ENCODE results near the gene BROX. TPM values are rescaled to one million over a fixed set of nuclear protein-coding genes. Genes with fewer than 3 reads are reported as not detected.

Gene BROX
- total and polyA plus RNA-seq, 10 of the 15 experiments (the other 5 are each of a cell fraction or from before 2014, with no cell fraction given), result 5.8 to 42.0 (median 16.8) TPM

DNA sequence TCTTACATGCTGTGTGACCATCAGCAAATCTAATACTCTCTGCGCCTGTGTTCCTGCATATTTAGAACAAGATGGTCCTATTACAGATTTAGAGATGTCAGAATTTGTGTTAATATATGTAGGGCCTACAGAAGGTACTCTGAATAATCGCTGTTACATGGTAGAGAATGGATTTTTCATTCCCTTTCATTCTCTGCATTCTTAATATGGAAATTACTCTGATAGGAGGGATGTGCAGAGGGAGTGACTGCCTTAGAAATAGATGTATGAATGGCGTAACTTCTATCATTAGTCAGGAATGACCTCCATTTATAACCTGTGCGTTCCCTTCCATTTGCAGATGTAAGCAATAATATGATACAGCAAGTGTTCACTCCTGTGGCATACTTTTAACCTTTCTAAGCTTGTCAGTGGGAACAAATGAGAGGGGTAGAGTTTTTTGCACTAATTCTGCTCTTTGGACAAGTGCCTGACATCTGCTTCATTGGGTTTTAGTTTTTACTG is 48.9 kb upstream of the BROX start:
- no peak overlapping the region for H3K9ac ChIP-seq (ENCODE audit: control insufficient read depth, insufficient read depth, low read length)
- H3K9me3 ChIP-seq (replicated peaks; ENCODE audit: control insufficient read depth, insufficient read depth, low read length), result no peaks in the 10 kb centered on the region
- ATAC-seq (no peak), DNase-seq (ENCODE audit: low read depth, low spot score) (no peak), FAIRE-seq (no peak)
- H3K79me2 ChIP-seq (ENCODE audit: control insufficient read depth, insufficient read depth, low read length), result no peaks in the 10 kb centered on the region
- H3K4me2 ChIP-seq (ENCODE audit: control insufficient read depth, insufficient read depth), result no peak overlapping the region
- H3K36me3 ChIP-seq (ENCODE audit: control insufficient read depth in 2 of 2, insufficient read depth in 2 of 2, low read length in 1 of 2), result peaks cover 4 to 50% of the 10 kb centered on the region in 2 experiments
- intact Hi-C loops (cut with micrococcal nuclease; ENCODE audit: unreplicated experiment), result no loop called here
- H3K4me1 ChIP-seq (ENCODE audit: control insufficient read depth, insufficient read depth, low read length), result no peaks in the 10 kb centered on the region
- no peak overlapping the region for H2AFZ ChIP-seq (ENCODE audit: control insufficient read depth, low read depth, low read length)
- peaks cover 2% of the 10 kb centered on the region; the same call in 1 of the 2 replicates for H4K20me1 ChIP-seq (ENCODE audit: control insufficient read depth, insufficient read depth)
- ChIA-PET RAD21 (ENCODE audit: unreplicated experiment) (no interaction called here), CTCF (interaction anchor here (2.5 kb wide), 1 partner anchor 29 kb away, joined by 7 read pairs; no protein-coding TSS in a partner anchor), SMC1A (ENCODE audit: uncharacterized antibody, unreplicated experiment) (no interaction called here), POLR2A (no interaction called here)
- in situ Hi-C loops (cut with MboI), result loop anchor here (5.0 kb wide), 1 partner anchor 49 kb away; the partner anchor contains the start of genes AIDA and BROX
- H3K27me3 ChIP-seq (replicated peaks in 1 of 2; ENCODE audit: control insufficient read depth in 2 of 2, insufficient read depth in 2 of 2, low read length in 1 of 2), result no peaks in the 10 kb centered on the region
- 96% methylated on average over 4 of the region's 4 CpGs for WGBS (ENCODE audit: insufficient coverage, insufficient replicate concordance, low lambda C conversion rate, missing lambda C conversion rate)
- H3K4me3 ChIP-seq, result no peak overlapping the region
- TF ChIP-seq ZSCAN29 (IDR thresholded peaks at IDR 0.05) (no peak), NFIC (IDR thresholded peaks at IDR 0.05; ENCODE audit: low read depth, low read length) (no peak), SP1 (IDR thresholded peaks at IDR 0.05; ENCODE audit: low read depth, low read length) (no peak), ZNF592 (IDR thresholded peaks at IDR 0.05) (no peak)
- BruUV-seq (replicated peaks), result no TSS peak
- no peak overlapping the region for H3K27ac ChIP-seq (ENCODE audit: control insufficient read depth, insufficient read depth)
